ENCODE measurements around the gene AP2M1.

DNA sequence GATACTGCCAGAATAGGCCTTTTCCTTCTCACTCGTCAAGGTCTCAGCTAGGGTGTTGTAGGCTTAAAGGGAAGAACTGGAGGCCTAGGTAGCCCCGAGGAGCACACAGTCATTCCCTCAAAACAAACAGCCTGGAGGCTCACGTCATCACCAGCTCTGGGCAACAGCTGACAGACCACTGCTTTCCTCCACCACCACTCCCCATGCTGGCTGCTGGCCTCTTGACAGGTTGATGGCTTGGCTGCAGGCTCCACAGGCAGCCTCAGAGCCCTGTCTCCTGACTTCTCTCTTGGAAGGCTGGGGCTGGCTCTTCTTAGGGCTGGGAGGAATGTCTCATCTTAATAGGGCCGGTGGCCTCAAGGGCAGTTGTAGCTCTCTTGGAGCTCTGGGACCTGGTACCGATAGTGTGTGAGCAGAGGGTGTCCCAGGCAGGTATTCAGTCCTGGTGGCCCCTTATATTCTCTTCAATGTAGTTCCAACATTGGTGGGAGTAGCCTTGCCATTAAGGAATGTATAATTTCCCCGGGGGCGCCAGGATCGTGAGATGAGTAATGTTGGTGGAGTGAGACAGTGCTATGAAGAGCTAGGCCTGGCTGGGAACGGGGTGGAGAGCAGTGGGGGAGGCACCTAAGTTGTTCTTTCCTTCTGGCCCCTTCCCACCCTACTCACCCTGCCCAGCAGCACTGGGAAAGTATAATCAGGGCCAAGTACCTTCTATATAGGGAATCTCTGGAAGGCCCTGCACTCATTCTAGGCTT is 6.1 kb upstream of the AP2M1 start:
- no peak for TF ChIP-seq YY1 (IDR thresholded peaks at IDR 0.05; ENCODE audit: insufficient read depth, insufficient read length)
- TF ChIP-seq ZNF274 (IDR thresholded peaks at IDR 0.05; ENCODE audit: low read depth, low read length) = no peak

Data from NT2/D1 (cell line).